MCF 10A (cell line): ENCODE results near the gene FOXO3. TPM values are rescaled to one million over a fixed set of nuclear protein-coding genes. Genes with fewer than 3 reads are reported as not detected.

Experiments
- BruUV-seq: library from RNA; stranded (reverse); fragments of 400-500 nt; replicated peaks from 2 replicates; lab custom pipeline; 2021; lab: Mats Ljungman, UMichigan
- CTCF ChIA-PET: fragments of 300-600 bp; sonication (Branson Sonifier 250); formaldehyde crosslinking; extraction: SDS; loops from one replicate; lab custom pipeline; 2021; ENCODE audit warnings: antibody characterized with exemption, inconsistent platforms; lab: Yijun Ruan, JAX
- POLR2A ChIA-PET: fragments of 300-600, 350-650 bp; sonication (Branson Sonifier 250); formaldehyde crosslinking; extraction: SDS; loops from one replicate; lab custom pipeline; 2020; ENCODE audit warnings: antibody characterized with exemption, inconsistent platforms; lab: Yijun Ruan, JAX
- DNase-seq: peaks from one replicate; pipeline ENCODE4 v3.0.0-alpha.2; 2018; ENCODE audit not compliant: unreplicated experiment
- H3K27ac Mint-ChIP-seq: one replicate; pipeline ENCODE4 v1.8.0; 2022; ENCODE audit warnings: mild to moderate bottlenecking, low read depth, mixed read lengths; ENCODE audit not compliant: unreplicated experiment
- H3K27me3 Mint-ChIP-seq: one replicate; pipeline ENCODE4 v1.8.0; 2022; ENCODE audit warnings: mixed read lengths; ENCODE audit not compliant: insufficient read depth, unreplicated experiment
- H3K36me3 Mint-ChIP-seq: one replicate; pipeline ENCODE4 v1.8.0; 2022; ENCODE audit warnings: mild to moderate bottlenecking, moderate library complexity, mixed read lengths; ENCODE audit not compliant: insufficient read depth, unreplicated experiment
- H3K4me1 Mint-ChIP-seq: one replicate; pipeline ENCODE4 v1.8.0; 2022; ENCODE audit warnings: mixed read lengths; ENCODE audit not compliant: insufficient read depth, unreplicated experiment
- H3K4me3 Mint-ChIP-seq: one replicate; pipeline ENCODE4 v1.8.0; 2022; ENCODE audit warnings: mild to moderate bottlenecking, moderate library complexity, mixed read lengths; ENCODE audit not compliant: unreplicated experiment
- H3K9me3 Mint-ChIP-seq: one replicate; pipeline ENCODE4 v1.8.0; 2022; ENCODE audit warnings: mixed read lengths; ENCODE audit not compliant: unreplicated experiment
- CTCF ChIP-seq: fragments of 200-600 bp; IDR thresholded peaks from one replicate; pipeline ENCODE4 v1.8.0; 2022; ENCODE audit warnings: antibody characterized with exemption, mild to moderate bottlenecking; ENCODE audit not compliant: unreplicated experiment
- intact Hi-C: fragments of 100-400 bp; cut with micrococcal nuclease; formaldehyde crosslinking; loops from 2 replicates; pipeline ENCODE4 v1.14.1; 2022
- total RNA-seq: library from RNA; stranded (reverse); gene quantifications from 2 replicates; pipeline ENCODE4 v1.2.3, GENCODE V29; 2022

The FOXO3 gene
- total RNA-seq, 1 experiment from 2014 or later = 53.0 TPM

GRCh38 chr6:108625581-108625980 is 64.9 kb downstream of the FOXO3 start:
- Mint-ChIP-seq H3K9me3 (no peaks in the 10 kb centered on the region), H3K27ac (peak overlapping the region; percentile 57), H3K4me1 (peaks cover 81% of the 10 kb centered on the region), H3K4me3 (no peak overlapping the region), H3K27me3 (no peaks in the 10 kb centered on the region), H3K36me3 (peaks cover 33% of the 10 kb centered on the region)
- CTCF ChIA-PET = interaction anchor here (0.6 kb wide), 2 partner anchors 43 to 141 kb away, joined by 3 read pairs; no protein-coding TSS in a partner anchor
- no peak for TF ChIP-seq CTCF
- POLR2A ChIA-PET = interaction anchor here (0.7 to 2.9 kb wide), 5 partner anchors 24 to 67 kb away, joined by 3 to 7 read pairs (median 3); no protein-coding TSS in a partner anchor
- no peak for DNase-seq
- no TSS peak for BruUV-seq
- intact Hi-C loops = no loop called here

GRCh38 chr6:108626777-108627176 is 66.1 kb downstream of the FOXO3 start:
- H3K9me3 Mint-ChIP-seq = no peaks in the 10 kb centered on the region
- peaks cover 24% of the 10 kb centered on the region for H3K36me3 Mint-ChIP-seq
- intact Hi-C loops = no loop called here
- no peak overlapping the region for H3K4me3 Mint-ChIP-seq
- TF ChIP-seq CTCF = no peak
- peaks cover 83% of the 10 kb centered on the region for H3K4me1 Mint-ChIP-seq
- H3K27me3 Mint-ChIP-seq = no peaks in the 10 kb centered on the region
- BruUV-seq = no TSS peak
- no peak for DNase-seq
- peak overlapping the region; percentile 57 for H3K27ac Mint-ChIP-seq
- POLR2A ChIA-PET = interaction anchor here (0.7 to 1.6 kb wide), 6 partner anchors 23 to 111 kb away, joined by 3 to 5 read pairs (median 4); no protein-coding TSS in a partner anchor
- CTCF ChIA-PET = interaction anchor here (1.3 kb wide), 1 partner anchor 23 kb away, joined by 3 read pairs; no protein-coding TSS in a partner anchor

GRCh38 chr6:108627692-108628550 is 67.2 kb downstream of the FOXO3 start:
- Mint-ChIP-seq H3K4me3 (no peak overlapping the region), H3K27me3 (no peaks in the 10 kb centered on the region), H3K27ac (peak overlapping the region; percentile 77), H3K9me3 (no peaks in the 10 kb centered on the region), H3K36me3 (peaks cover 20% of the 10 kb centered on the region), H3K4me1 (peaks cover 82% of the 10 kb centered on the region)
- ChIA-PET CTCF (no interaction called here), POLR2A (interaction anchor here (0.7 to 1.3 kb wide), 3 partner anchors 21 to 62 kb away, joined by 3 to 5 read pairs (median 3); no protein-coding TSS in a partner anchor)
- intact Hi-C loops = no loop called here
- BruUV-seq = no TSS peak
- no peak for DNase-seq
- TF ChIP-seq CTCF = no peak

- H3K9me3 Mint-ChIP-seq = no peaks in the 10 kb centered on the region
- CTCF ChIA-PET = interaction anchor here (0.6 kb wide), 1 partner anchor 195 kb away, joined by 3 read pairs; no protein-coding TSS in a partner anchor
- no peak for DNase-seq
- intact Hi-C loops = no loop called here
- H3K27ac Mint-ChIP-seq = peak overlapping the region; percentile 9
- H3K36me3 Mint-ChIP-seq = peaks cover 18% of the 10 kb centered on the region
- no TSS peak for BruUV-seq
- H3K27me3 Mint-ChIP-seq = no peaks in the 10 kb centered on the region
- H3K4me1 Mint-ChIP-seq = peaks cover 78% of the 10 kb centered on the region
- TF ChIP-seq CTCF = no peak
- POLR2A ChIA-PET = interaction anchor here (1.1 to 2.1 kb wide), 4 partner anchors 9 to 21 kb away, joined by 4 to 7 read pairs (median 4); no protein-coding TSS in a partner anchor
- no peak overlapping the region for H3K4me3 Mint-ChIP-seq
Observed at GRCh38 chr6:108630050-108630714, 69.5 kb downstream of the FOXO3 start.
